ENCODE measurements around the gene ASCL4. TPM values are rescaled to one million over a fixed set of nuclear protein-coding genes. Genes with fewer than 3 reads are reported as not detected.

The ASCL4 gene
- polyA plus RNA-seq, 2 of the 4 experiments (the other 2 are of a cell fraction) = not detected

GRCh38 chr12:107731366-107731765 is 43.1 kb upstream of the ASCL4 start (continued):
- TF ChIP-seq HMGXB4 (CRISPR knock-in tag; IDR thresholded peaks at IDR 0.05; ENCODE audit: borderline replicate concordance) = no peak
- no peak for TF ChIP-seq POLR2A (IDR thresholded peaks at IDR 0.05; ENCODE audit: low read length)

- WGBS (ENCODE audit: missing lambda C conversion rate) = 100% methylated on average over 3 of the region's 3 CpGs
- H3K9me3 ChIP-seq = no peaks in the 10 kb centered on the region
- FAIRE-seq (no peak), ATAC-seq (no peak; a peak in 1 of 6 replicates), DNase-seq (ENCODE audit: low read depth in 1 of 2, low spot score in 1 of 2) (no peak)
- H3K27ac ChIP-seq = no peak overlapping the region
- no peak overlapping the region for H3K4me2 ChIP-seq
- no peaks in the 10 kb centered on the region for H3K4me1 ChIP-seq
- no peak overlapping the region for H3K4me3 ChIP-seq
- TF ChIP-seq RNF2 (IDR thresholded peaks at IDR 0.05; ENCODE audit: borderline replicate concordance, low read depth) (no peak), CEBPB (IDR thresholded peaks at IDR 0.05) (no peak), HOXB13 (CRISPR knock-in tag; IDR thresholded peaks at IDR 0.05; ENCODE audit: low read depth) (no peak), FOXS1 (CRISPR knock-in tag; IDR thresholded peaks at IDR 0.05) (no peak), KDM1A (IDR thresholded peaks at IDR 0.05; ENCODE audit: low read depth) (no peak), RCOR1 (IDR thresholded peaks at IDR 0.05; ENCODE audit: low read depth, low read length) (no peak), ESRRA (IDR thresholded peaks at IDR 0.05; ENCODE audit: borderline replicate concordance, low read length) (no peak), NFE2L2 (conservative IDR thresholded peaks at IDR 0.05; ENCODE audit: low read length) (no peak), RAD21 (conservative IDR thresholded peaks at IDR 0.05 in 1 of 2, IDR thresholded peaks at IDR 0.05 in 1 of 2) (no peak), SMC3 (IDR thresholded peaks at IDR 0.05) (no peak), HMGXB4 (CRISPR knock-in tag; IDR thresholded peaks at IDR 0.05; ENCODE audit: borderline replicate concordance) (no peak), GATA3 (IDR thresholded peaks at IDR 0.05; ENCODE audit: borderline replicate concordance) (no peak), MAX (IDR thresholded peaks at IDR 0.05) (no peak), SREBF2 (IDR thresholded peaks at IDR 0.05) (no peak), JUNB (IDR thresholded peaks at IDR 0.05) (no peak), HOXB5 (CRISPR knock-in tag; IDR thresholded peaks at IDR 0.05) (no peak)
- POLR2A ChIA-PET = no interaction called here
- CTCF ChIA-PET = no interaction called here
These were observed 42.1 kb upstream of the ASCL4 start for GRCh38 chr12:107732365-107732764.

- DNase-seq (ENCODE audit: low read depth in 1 of 2, low spot score in 1 of 2) (no peak), FAIRE-seq (no peak), ATAC-seq (no peak)
- ChIA-PET CTCF (interaction anchor here (0.9 to 1.8 kb wide), 3 partner anchors 20 to 58 kb away, joined by 3 to 6 read pairs (median 3); no protein-coding TSS in a partner anchor), POLR2A (interaction anchor here (0.6 kb wide), 1 partner anchor 9 kb away, joined by 3 read pairs; no protein-coding TSS in a partner anchor)
- WGBS (ENCODE audit: missing lambda C conversion rate) = 89% methylated on average over 5 of the region's 5 CpGs
- Histone ChIP-seq H3K9me3 (no peaks in the 10 kb centered on the region), H3K4me1 (no peaks in the 10 kb centered on the region), H3K27ac (no peak overlapping the region), H3K4me3 (no peak overlapping the region), H3K4me2 (no peak overlapping the region)
- no peak for TF ChIP-seq JUNB (IDR thresholded peaks at IDR 0.05)
- no peak for TF ChIP-seq EP300 (IDR thresholded peaks at IDR 0.05)
- no peak for TF ChIP-seq PBX3 (IDR thresholded peaks at IDR 0.05)
- TF ChIP-seq RARB (CRISPR knock-in tag; IDR thresholded peaks at IDR 0.05) = no peak
- TF ChIP-seq MAX (IDR thresholded peaks at IDR 0.05) = no peak
- no peak for TF ChIP-seq ZSCAN20 (CRISPR knock-in tag; IDR thresholded peaks at IDR 0.05)
- no peak for TF ChIP-seq NPAS2 (CRISPR knock-in tag; IDR thresholded peaks at IDR 0.05; ENCODE audit: borderline replicate concordance)
- TF ChIP-seq E2F6 (IDR thresholded peaks at IDR 0.05; ENCODE audit: borderline replicate concordance, low read depth) = no peak
- no peak for TF ChIP-seq HEYL (CRISPR knock-in tag; IDR thresholded peaks at IDR 0.05)
- TF ChIP-seq HDAC2 (IDR thresholded peaks at IDR 0.05) = no peak
- TF ChIP-seq FOSL2 (IDR thresholded peaks at IDR 0.05) = no peak
- TF ChIP-seq FOSL2 (CRISPR knock-in tag; IDR thresholded peaks at IDR 0.05) = no peak
- TF ChIP-seq FOSB (CRISPR knock-in tag; IDR thresholded peaks at IDR 0.05) = no peak
- TF ChIP-seq HMGXB4 (CRISPR knock-in tag; IDR thresholded peaks at IDR 0.05; ENCODE audit: borderline replicate concordance) = no peak
- TF ChIP-seq TP53 (CRISPR knock-in tag; IDR thresholded peaks at IDR 0.05) = no peak
- TF ChIP-seq HOXA7 (CRISPR knock-in tag; IDR thresholded peaks at IDR 0.05) = no peak
- TF ChIP-seq KDM1A (IDR thresholded peaks at IDR 0.05; ENCODE audit: low read depth) = no peak
- no peak for TF ChIP-seq TFCP2L1 (CRISPR knock-in tag; IDR thresholded peaks at IDR 0.05)
These were observed 40.4 kb upstream of the ASCL4 start for GRCh38 chr12:107734139-107734538.
